NCI-H748 (cell line): ENCODE data around the gene TUBGCP3.
A peak's percentile ranks its signal among the peaks of the same experiment; 100 is the strongest.

Experiments
- DNase-seq: peaks from one replicate; lab custom pipeline; 2025; ENCODE audit not compliant: unreplicated experiment; lab: John Stamatoyannopoulos, UW

TUBGCP3 gene

GRCh38 chr13:112616586-112617362 is 28.8 kb upstream of the TUBGCP3 start:
- DNase-seq: peak; percentile 54

- no peak for DNase-seq
Measured at GRCh38 chr13:112615391-112615790, 27.4 kb upstream of the TUBGCP3 start.

GRCh38 chr13:112614835-112615234 is 26.9 kb upstream of the TUBGCP3 start:
- no peak for DNase-seq

GRCh38 chr13:112608212-112608611 is 20.3 kb upstream of the TUBGCP3 start:
- DNase-seq: no peak

- DNase-seq: peak; percentile 93
Measured at GRCh38 chr13:112606109-112607001, 18.4 kb upstream of the TUBGCP3 start.

GRCh38 chr13:112605531-112605990 is 17.6 kb upstream of the TUBGCP3 start:
- DNase-seq: peak; percentile 54

GRCh38 chr13:112603641-112604225 is 15.8 kb upstream of the TUBGCP3 start:
- no peak for DNase-seq

- no peak for DNase-seq
Measured at GRCh38 chr13:112602189-112602588, 14.2 kb upstream of the TUBGCP3 start.

- DNase-seq: no peak
Measured at GRCh38 chr13:112601371-112601770, 13.4 kb upstream of the TUBGCP3 start.

- DNase-seq: no peak
Measured at GRCh38 chr13:112596235-112596634, 8.3 kb upstream of the TUBGCP3 start.

- no peak for DNase-seq
Measured at GRCh38 chr13:112592647-112593046, 4.7 kb upstream of the TUBGCP3 start.

GRCh38 chr13:112592181-112592580 is 4.2 kb upstream of the TUBGCP3 start:
- DNase-seq: no peak

- DNase-seq: no peak
Measured at GRCh38 chr13:112588490-112589297, 741 bp upstream of the TUBGCP3 start.

- DNase-seq: peak; percentile 86
Measured at GRCh38 chr13:112587212-112587763, 665 bp downstream of the TUBGCP3 start.

GRCh38 chr13:112586334-112586960 is 1.5 kb downstream of the TUBGCP3 start:
- no peak for DNase-seq

- no peak for DNase-seq
Measured at GRCh38 chr13:112583592-112584277, 4.2 kb downstream of the TUBGCP3 start.

GRCh38 chr13:112582263-112582662 is 5.7 kb downstream of the TUBGCP3 start:
- DNase-seq: no peak

- DNase-seq: no peak
Measured at GRCh38 chr13:112580912-112581311, 7.0 kb downstream of the TUBGCP3 start.

- DNase-seq: no peak
Measured at GRCh38 chr13:112580211-112580610, 7.7 kb downstream of the TUBGCP3 start.
